Measurements from ENCODE around the gene C1QC. TPM values are rescaled to one million over a fixed set of nuclear protein-coding genes. Genes with fewer than 3 reads are reported as not detected.

The C1QC gene
- total RNA-seq, 1 donor from 2014 or later: not detected

GRCh38 chr1:22689505-22689904 is 46.1 kb downstream of the C1QC start:
- no peak for DNase-seq
- no peaks in the 10 kb centered on the region for H3K36me3 Mint-ChIP-seq (ENCODE audit: unreplicated experiment)
- H3K4me3 Mint-ChIP-seq (ENCODE audit: unreplicated experiment): no peak overlapping the region
- H3K4me1 Mint-ChIP-seq (ENCODE audit: low read depth, unreplicated experiment): peaks cover 7% of the 10 kb centered on the region
- H3K27ac Mint-ChIP-seq (ENCODE audit: unreplicated experiment): no peak overlapping the region
- TF ChIP-seq, protein P1, sequence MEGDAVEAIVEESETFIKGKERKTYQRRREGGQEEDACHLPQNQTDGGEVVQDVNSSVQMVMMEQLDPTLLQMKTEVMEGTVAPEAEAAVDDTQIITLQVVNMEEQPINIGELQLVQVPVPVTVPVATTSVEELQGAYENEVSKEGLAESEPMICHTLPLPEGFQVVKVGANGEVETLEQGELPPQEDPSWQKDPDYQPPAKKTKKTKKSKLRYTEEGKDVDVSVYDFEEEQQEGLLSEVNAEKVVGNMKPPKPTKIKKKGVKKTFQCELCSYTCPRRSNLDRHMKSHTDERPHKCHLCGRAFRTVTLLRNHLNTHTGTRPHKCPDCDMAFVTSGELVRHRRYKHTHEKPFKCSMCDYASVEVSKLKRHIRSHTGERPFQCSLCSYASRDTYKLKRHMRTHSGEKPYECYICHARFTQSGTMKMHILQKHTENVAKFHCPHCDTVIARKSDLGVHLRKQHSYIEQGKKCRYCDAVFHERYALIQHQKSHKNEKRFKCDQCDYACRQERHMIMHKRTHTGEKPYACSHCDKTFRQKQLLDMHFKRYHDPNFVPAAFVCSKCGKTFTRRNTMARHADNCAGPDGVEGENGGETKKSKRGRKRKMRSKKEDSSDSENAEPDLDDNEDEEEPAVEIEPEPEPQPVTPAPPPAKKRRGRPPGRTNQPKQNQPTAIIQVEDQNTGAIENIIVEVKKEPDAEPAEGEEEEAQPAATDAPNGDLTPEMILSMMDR (IDR thresholded peaks at IDR 0.05; ENCODE audit: partially characterized antibody, unreplicated experiment): no peak
- H3K9me3 Mint-ChIP-seq (ENCODE audit: unreplicated experiment): no peaks in the 10 kb centered on the region
- no peaks in the 10 kb centered on the region for H3K27me3 Mint-ChIP-seq (ENCODE audit: unreplicated experiment)

DNA sequence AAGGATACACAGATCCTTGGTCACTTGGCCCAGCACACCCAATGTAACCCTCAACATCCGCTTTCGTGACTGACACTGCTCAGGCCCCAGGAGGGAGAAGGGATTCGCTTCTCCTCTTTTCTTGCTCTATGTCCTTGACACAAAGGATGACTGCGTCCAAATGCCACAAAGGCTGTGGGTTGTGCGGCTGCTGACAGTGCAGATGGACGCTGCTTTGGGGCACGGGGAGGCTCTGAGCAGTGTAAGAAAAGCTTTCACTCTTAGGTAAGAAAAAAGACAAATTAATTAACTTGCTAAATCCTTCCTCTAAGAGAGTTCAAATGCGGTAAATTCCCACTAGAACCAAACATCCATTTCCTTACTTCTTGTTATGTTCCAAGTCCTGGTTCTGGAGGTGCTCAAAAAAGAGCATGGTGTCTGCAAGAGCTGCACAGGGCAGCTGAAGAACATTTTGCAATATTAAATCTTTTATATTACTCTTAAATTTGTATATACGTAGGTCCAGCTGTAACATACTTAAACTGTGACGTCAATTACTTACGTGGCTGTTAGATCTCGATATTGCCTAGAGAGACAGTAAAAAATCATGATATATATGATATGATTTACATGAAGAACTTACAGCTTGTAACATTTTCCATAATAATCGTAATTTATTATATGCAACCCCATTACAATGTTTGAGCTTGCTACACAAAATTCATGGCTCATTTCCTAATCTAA is 47.8 kb downstream of the C1QC start:
- no peaks in the 10 kb centered on the region for H3K27me3 Mint-ChIP-seq (ENCODE audit: unreplicated experiment)
- no peaks in the 10 kb centered on the region for H3K36me3 Mint-ChIP-seq (ENCODE audit: unreplicated experiment)
- peaks cover 3% of the 10 kb centered on the region for H3K4me1 Mint-ChIP-seq (ENCODE audit: low read depth, unreplicated experiment)
- no peak for DNase-seq
- no peak overlapping the region for H3K4me3 Mint-ChIP-seq (ENCODE audit: unreplicated experiment)
- H3K27ac Mint-ChIP-seq (ENCODE audit: unreplicated experiment): peak overlapping the region; percentile 90
- TF ChIP-seq, protein P1 (IDR thresholded peaks at IDR 0.05; ENCODE audit: partially characterized antibody, unreplicated experiment): no peak
- no peaks in the 10 kb centered on the region for H3K9me3 Mint-ChIP-seq (ENCODE audit: unreplicated experiment)

GRCh38 chr1:22694172-22694571 is 50.7 kb downstream of the C1QC start:
- H3K27me3 Mint-ChIP-seq (ENCODE audit: unreplicated experiment): peaks cover 2% of the 10 kb centered on the region
- peaks cover 3% of the 10 kb centered on the region for H3K4me1 Mint-ChIP-seq (ENCODE audit: low read depth, unreplicated experiment)
- no peak for DNase-seq
- H3K27ac Mint-ChIP-seq (ENCODE audit: unreplicated experiment): no peak overlapping the region
- H3K9me3 Mint-ChIP-seq (ENCODE audit: unreplicated experiment): no peaks in the 10 kb centered on the region
- no peak overlapping the region for H3K4me3 Mint-ChIP-seq (ENCODE audit: unreplicated experiment)
- no peaks in the 10 kb centered on the region for H3K36me3 Mint-ChIP-seq (ENCODE audit: unreplicated experiment)
- TF ChIP-seq, protein P1 (IDR thresholded peaks at IDR 0.05; ENCODE audit: partially characterized antibody, unreplicated experiment): no peak

DNA sequence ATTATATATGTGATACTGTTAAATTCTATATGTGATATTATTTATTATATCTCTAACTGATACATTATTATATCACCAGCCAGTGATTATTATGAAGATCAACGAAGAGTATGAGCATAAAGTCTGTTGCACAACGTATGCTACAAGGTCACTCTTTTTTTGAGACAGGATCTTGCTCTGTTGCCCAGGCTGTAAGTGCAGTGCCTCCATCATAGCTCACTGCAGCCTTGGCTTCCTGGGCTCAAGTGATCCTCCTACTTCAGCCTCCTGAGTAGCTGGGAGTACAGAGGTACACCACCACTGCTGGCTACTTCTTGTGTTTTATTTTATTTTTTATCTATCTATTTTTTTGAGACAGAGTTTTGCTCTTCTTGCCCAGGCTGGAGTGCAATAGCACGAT is 53.2 kb downstream of the C1QC start:
- TF ChIP-seq, protein P1 (IDR thresholded peaks at IDR 0.05; ENCODE audit: partially characterized antibody, unreplicated experiment): no peak
- DNase-seq: no peak
- Mint-ChIP-seq H3K9me3 (ENCODE audit: unreplicated experiment) (peaks cover 2% of the 10 kb centered on the region), H3K4me3 (ENCODE audit: unreplicated experiment) (no peak overlapping the region), H3K36me3 (ENCODE audit: unreplicated experiment) (no peaks in the 10 kb centered on the region), H3K27me3 (ENCODE audit: unreplicated experiment) (peaks cover 2% of the 10 kb centered on the region), H3K27ac (ENCODE audit: unreplicated experiment) (no peak overlapping the region), H3K4me1 (ENCODE audit: low read depth, unreplicated experiment) (no peaks in the 10 kb centered on the region)

Small RNAs within 50 kb of the gene (microRNA-seq; reads per million reads assigned to microRNA genes)
- not detected for gene MIR6127 (ENCODE audit: unreplicated experiment)

Other genes starting within 250 kb of the C1QC start
- 25.7 TPM for gene ZBTB40, start 191.8 kb upstream of the C1QC start, total RNA-seq (ENCODE audit: unreplicated experiment)
- 0.69 TPM for gene EPHA8, start 80.1 kb upstream of the C1QC start, total RNA-seq (ENCODE audit: unreplicated experiment)
- not detected for gene C1QA, start 7.0 kb upstream of the C1QC start, total RNA-seq (ENCODE audit: unreplicated experiment)
- gene C1QB, start 9.6 kb downstream of the C1QC start, total RNA-seq (ENCODE audit: unreplicated experiment): not detected
- 93.0 TPM for gene EPHB2, start 67.2 kb downstream of the C1QC start, total RNA-seq (ENCODE audit: unreplicated experiment)

All from glutamatergic neuron (in vitro differentiated cells).